Measurements from ENCODE around the gene SPPL3.

DNA sequence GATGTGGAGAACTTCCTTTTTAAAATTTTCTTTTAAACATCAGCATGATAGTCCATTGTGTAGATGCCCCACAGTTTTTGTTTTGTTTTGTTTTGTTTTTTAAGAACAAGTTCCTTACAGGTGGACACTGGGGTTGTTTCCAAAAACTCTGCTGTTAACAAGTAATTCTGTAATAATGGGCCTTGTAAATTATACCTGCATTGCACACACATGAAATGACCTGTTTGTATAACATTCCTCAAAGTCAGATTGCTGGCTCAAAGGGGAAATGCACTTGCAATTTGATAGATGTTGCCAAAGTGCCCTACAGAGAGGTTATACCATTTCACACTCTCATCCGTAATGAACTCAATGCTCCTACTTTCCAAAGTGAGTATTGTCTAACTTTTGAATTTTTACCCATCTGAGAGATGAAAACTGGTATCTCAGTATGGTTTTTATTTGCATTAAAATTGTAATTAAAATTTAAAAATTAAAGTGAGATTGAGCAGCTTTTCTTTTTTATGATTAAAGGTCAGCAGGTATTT is 89.2 kb downstream of the SPPL3 start:
- no peak for TF ChIP-seq CTCF (conservative IDR thresholded peaks at IDR 0.05; ENCODE audit: low read depth in 2 of 2)
- TF ChIP-seq, protein P1, sequence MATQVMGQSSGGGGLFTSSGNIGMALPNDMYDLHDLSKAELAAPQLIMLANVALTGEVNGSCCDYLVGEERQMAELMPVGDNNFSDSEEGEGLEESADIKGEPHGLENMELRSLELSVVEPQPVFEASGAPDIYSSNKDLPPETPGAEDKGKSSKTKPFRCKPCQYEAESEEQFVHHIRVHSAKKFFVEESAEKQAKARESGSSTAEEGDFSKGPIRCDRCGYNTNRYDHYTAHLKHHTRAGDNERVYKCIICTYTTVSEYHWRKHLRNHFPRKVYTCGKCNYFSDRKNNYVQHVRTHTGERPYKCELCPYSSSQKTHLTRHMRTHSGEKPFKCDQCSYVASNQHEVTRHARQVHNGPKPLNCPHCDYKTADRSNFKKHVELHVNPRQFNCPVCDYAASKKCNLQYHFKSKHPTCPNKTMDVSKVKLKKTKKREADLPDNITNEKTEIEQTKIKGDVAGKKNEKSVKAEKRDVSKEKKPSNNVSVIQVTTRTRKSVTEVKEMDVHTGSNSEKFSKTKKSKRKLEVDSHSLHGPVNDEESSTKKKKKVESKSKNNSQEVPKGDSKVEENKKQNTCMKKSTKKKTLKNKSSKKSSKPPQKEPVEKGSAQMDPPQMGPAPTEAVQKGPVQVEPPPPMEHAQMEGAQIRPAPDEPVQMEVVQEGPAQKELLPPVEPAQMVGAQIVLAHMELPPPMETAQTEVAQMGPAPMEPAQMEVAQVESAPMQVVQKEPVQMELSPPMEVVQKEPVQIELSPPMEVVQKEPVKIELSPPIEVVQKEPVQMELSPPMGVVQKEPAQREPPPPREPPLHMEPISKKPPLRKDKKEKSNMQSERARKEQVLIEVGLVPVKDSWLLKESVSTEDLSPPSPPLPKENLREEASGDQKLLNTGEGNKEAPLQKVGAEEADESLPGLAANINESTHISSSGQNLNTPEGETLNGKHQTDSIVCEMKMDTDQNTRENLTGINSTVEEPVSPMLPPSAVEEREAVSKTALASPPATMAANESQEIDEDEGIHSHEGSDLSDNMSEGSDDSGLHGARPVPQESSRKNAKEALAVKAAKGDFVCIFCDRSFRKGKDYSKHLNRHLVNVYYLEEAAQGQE (IDR thresholded peaks at IDR 0.05; ENCODE audit: unreplicated experiment): no peak

Measured in GM23338 (cell line).